ENCODE results near the gene ZSWIM5.
"Not testable (repeated sequence)": the region's sequence is repeated elsewhere in the genome, so short reads cannot be mapped to it uniquely, and the experiment has no call there.

The ZSWIM5 gene

DNA sequence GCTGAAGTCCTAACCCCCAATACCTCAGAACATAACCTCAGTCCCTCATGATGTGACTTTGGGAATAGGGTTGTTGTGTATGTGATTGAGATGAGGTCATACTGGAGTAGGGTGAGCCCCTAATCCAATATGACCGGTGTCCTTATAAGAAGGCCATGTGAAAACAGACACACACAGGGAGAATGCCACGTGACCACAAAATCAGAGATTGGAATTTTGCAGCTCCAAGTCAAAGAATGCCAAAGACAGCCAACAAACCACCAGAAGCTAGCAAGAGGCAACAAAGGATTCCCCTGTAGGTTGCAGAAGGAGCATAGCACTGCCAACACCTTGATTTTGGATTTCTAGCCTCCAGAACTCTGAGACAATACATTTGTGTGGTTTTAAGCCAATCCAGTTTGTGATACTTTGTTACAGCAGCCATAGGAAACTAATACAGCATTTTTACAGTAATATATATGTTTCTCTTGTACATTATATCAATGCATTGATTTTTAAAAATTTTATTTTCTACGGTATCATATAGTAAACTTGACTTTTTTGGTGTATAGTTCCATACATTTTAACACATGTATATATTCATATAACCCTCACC lies 5.4 kb downstream of the ZSWIM5 start:
- no peak for DNase-seq (ENCODE audit: low spot score)

DNA sequence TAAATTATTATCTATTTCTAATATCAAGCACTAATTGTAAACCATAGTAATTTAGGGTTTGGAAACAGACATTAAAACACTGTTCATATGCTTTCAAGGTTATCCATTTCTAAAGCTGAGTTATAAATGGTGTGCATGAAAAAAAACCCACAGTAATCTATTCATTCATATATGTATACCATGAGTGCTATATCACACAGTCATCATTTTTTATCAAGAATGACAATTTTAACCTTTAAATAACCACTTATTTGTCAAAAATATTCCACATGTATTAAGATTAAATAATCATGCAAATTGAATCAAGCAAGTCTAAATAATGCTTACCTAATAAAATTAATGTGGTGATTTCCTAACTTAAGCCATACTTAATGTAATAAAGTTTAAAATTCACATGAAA lies 6.0 kb downstream of the ZSWIM5 start:
- no peak for DNase-seq (ENCODE audit: low spot score)

DNA sequence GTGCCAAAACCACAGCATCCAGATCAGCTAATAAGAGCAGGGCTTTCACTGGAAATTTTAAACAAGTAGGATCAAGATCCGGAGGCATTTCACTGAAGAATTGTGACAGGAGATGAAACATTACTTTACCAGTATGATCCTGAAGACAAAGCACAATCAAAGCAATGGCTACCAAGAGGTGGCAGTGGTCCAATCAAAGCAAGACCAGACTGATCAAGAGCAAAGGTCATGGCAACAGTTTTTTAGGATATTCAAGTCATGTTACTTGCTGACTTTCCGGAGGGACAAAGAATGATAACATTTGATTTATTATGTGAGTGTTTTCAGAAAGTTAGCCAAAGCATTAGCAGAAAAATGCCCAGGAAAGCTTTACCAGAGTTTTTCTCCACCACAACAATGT lies 8.2 kb downstream of the ZSWIM5 start:
- DNase-seq (ENCODE audit: low spot score): no peak

DNA sequence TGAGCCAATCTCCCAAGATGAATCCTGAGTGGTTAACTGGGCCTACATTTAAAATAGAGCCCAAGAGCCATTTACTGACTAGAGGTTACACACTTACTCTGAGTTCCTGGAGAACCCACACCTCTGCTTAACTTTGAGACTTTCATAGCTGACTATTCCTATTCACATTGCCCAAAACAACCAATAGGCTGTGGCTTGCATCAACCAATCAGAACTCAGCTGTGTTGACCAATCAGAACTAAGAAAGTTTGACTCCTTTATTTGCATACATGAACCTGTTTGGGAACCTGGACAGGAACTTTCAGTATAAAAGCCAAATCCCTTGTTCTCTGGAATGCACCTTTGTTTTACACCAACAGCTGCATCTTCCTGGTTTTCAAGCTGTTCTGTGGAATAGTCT lies 9.5 kb downstream of the ZSWIM5 start:
- DNase-seq (ENCODE audit: low spot score): no peak

DNA sequence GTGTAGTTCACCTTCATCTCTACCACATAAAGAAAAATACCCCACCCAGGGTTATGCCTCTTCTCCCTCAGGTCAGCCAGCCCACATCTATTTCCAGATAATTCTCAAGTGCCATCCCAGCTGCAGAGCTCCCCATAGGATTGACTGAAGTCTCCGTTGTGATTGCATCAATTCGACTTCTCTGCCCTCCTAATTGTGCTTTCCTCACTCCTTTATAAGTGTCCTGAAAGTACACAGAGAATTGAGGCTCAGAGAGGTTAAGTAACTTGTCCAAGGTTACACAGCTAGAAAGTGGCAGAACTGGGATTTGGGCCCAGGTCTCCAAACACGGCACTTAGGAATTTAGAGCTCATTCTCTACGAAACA lies 15.0 kb downstream of the ZSWIM5 start:
- DNase-seq (ENCODE audit: low spot score): no peak

DNA sequence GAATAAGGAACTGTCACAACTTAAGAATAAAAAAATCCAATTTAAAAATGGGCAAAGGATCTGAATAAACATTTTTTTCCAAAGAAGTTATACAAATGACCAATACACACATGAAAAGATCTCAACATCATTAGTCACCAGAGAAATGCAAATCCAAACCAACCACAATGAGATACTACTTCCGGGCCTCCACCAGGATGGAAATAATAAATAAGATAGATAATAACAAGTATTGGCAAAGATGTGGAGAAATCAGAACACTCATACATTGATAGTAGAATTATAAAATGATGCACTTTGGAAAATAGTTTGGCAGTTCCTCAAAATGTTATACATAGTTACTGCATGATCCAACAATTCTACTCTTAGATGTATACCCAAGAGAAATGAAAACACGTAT lies 18.7 kb downstream of the ZSWIM5 start:
- DNase-seq (ENCODE audit: low spot score): no peak

DNA sequence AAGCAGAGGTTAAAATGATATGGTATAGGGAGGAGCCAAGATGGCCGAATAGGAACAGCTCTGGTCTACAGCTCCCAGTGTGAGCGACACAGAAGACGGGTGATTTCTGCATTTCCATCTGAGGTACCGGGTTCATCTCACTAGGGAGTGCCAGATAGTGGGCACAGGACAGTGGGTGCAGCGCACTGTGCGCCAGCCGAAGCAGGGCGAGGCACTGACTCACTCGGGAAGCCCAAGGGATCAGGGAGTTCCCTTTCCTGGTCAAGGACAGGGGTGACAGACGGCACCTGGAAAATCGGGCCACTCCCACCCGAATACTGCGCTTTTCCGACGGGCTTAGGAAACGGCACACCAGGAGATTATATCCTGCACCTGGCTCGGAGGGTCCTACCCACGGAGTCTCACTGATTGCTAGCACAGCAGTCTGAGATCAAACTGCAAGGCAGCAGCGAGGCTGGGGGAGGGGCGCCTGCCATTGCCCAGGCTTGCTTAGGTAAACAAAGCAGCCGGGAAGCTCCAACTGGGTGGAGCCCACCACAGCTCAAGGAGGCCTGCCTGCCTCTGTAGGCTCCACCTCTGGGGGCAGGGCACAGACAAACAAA lies 26.4 kb downstream of the ZSWIM5 start:
- DNase-seq (ENCODE audit: low spot score): not testable (repeated sequence)

DNA sequence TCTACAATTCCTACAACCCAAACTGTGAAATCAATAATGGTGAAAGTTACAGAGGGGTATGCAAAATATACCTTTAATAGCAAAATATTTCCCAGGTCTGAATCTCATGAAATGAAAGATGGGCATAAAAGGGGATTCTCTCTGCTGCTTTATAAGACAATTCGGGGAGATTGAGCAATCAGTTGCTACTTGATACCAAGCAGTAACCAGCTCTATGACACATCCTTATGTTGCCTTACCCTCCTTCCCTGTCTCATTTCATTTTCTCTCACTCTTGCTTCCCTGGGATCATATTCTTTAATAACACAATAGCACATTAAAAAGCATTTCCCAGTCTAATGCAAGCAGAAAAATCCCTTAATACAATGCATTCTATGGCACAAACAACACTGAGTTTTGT lies 29.0 kb downstream of the ZSWIM5 start:
- no peak for DNase-seq (ENCODE audit: low spot score)

DNA sequence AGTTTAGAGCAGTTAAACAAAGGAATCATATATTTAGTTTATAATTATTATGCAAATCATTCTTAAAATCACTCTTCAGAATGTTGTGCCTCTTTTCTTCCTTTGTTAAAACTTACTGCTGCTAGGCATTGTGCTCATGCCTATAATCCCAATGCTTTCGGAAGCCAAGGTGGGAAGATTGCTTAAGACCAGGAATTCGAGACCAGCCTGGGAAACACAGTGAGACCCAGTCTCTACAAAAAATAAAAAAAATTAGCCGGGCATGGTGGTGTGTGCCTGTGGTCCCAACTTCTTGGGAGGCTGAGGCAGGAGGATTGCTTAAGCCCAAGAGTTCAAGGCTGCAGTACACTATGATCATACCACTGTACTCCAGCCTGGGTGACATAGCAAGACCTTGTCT lies 33.6 kb downstream of the ZSWIM5 start:
- no peak for DNase-seq (ENCODE audit: low spot score)

DNA sequence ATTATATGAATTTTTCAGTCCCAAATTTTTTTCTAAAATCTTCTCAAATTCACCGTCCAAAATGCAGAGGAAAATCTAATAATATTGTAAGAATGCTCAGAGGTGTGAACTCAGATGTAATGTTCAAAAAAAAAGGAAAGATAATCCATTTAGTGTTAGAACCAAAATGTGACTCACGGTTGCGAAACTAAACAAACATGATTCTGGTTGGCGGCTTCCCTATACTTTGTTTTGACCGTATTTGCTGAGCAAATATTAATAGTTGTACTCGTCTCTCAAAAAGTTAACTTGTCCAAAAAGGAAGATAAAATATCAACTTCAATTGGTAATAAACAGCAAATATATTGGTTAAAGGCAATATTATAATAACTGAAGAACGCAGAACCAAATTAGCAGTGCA lies 34.4 kb downstream of the ZSWIM5 start:
- DNase-seq (ENCODE audit: low spot score): no peak

DNA sequence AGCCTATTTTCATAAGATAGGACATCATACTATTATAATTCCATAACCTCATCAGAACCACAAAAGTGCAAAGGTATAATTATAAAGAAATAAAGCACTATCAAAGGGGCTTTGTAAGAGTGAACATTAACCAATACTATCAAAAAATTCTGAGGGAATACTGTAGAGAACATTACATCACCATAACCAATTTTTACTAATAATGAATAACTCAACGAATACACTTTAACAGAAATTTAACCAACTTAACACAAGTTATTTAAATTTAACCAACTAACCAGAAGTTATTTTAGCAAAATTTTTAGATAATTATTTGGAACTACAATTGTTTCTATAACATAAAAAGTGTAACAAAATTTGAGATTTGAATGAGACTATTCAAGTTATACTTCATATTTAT lies 34.8 kb downstream of the ZSWIM5 start:
- DNase-seq (ENCODE audit: low spot score): no peak

DNA sequence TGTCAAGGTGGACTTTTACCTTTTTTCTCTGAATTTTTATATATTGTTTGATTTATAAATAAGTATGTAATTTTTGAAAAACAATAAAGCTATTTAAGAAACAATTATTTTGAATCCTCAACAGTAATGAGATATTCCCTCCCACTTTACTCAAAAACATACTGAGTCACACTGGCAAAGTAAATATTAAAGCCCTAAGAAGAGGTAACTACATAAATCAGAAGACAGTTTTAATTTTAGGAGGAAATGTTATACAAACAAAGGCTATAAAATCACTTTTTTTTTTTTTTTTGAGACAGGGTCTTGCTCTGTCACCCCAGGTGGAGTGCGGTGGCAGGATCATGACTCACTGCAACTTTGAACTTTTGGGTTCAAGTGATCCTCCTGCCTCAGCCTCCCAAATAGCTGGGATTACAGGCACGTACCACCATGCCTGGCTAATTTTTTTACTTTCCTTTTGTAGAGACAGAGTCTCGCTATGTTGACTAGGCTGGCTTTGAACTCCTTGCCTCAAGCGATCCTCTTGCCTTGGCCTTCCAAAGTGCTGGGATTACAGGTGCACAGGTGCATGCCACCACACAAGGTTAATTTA lies 36.2 kb downstream of the ZSWIM5 start:
- DNase-seq (ENCODE audit: low spot score): no peak

DNA sequence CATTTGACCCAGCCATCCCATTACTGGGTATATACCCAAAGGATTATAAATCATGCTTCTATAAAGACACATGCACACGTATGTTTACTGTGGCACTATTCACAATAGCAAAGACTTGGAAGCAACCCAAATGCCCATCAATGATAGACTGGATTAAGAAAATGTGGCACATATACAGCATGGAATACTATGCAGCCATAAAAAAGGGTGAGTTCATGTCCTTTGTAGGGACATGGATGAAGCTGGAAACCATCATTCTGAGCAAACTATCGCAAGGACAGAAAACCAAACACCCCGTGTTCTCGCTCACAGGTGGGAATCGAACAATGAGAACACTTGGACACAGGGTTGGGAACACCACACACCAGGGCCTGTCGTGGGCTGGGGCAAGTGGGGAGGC lies 38.5 kb downstream of the ZSWIM5 start:
- not testable (repeated sequence) for DNase-seq (ENCODE audit: low spot score)

DNA sequence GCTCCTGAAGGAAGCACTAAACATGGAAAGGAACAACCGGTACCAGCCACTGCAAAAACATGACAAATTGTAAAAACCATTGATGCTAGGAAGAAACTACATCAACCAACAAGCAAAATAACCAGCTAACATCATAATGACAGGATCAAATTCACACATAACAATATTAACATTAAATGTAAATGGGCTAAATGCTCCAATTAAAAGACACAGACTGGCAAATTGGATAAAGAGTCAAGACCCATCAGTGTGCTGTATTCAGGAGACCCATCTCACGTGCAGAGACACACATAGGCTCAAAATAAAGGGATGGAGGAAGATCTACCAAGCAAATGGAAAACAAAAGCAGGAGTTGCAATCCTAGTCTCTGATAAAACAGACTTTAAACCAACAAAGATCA lies 42.1 kb downstream of the ZSWIM5 start:
- not testable (repeated sequence) for DNase-seq (ENCODE audit: low spot score)

DNA sequence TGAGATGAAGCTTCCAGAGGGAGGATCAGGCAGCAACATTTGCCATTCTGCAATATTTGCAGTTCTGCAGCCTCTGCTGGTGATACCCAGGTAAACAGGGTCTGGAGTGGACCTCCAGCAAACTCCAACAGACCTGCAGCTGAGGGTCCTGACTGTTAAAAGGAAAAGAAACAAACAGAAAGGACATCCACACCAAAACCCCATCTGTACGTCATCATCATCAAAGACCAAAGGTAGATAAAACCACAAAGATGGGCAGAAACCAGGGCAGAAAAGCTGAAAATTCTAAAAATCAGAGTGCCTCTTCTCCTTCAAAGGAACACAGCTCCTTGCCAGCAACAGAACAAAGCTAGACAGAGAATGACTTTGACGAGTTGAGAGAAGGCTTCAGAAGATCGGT lies 43.3 kb downstream of the ZSWIM5 start:
- DNase-seq (ENCODE audit: low spot score): not testable (repeated sequence)

DNA sequence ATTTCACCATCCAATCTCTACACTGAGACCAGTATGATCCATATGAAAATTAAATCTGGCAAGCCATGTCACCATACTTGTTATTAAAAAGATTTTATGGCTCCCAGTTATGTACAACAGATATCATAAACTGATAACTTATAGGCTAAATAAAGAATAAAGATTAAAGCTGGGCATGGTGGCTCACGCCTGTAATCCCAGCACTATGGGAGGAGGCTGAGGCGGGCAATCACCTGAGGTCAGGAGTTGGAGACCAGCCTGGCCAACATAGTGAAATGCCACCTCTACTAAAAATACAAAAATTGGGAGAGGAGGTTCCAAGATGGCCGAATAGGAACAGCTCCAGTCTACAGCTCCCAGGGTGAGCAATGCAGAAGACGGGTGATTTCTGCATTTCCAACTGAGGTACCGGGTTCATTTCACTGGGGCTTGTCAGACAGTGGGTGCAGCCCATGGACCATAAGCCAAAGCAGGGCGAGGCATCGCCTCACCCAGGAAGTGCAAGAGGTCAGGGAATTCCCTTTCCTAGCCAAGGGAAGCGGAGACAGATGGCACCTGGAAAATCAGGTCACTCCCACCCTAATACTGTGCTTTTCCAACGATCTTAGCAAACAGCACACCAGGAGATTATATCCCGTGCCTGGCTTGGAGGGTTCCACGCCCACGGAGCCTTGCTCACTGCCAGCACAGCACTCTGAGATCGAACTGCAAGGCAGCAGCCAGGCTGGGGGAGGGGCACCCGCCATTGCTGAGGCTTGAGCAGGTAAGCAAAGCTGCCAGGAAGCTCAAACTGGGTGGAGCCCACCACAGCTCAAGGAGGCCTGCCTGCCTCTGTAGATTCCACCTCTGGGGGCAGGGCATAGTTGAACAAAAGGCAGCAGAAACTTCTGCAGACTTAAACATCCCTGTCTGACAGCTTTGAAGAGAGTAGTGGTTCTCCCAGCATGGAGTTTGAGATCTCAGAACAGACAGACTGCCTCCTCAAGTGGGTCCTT lies 44.1 kb downstream of the ZSWIM5 start:
- not testable (repeated sequence) for DNase-seq (ENCODE audit: low spot score)

DNA sequence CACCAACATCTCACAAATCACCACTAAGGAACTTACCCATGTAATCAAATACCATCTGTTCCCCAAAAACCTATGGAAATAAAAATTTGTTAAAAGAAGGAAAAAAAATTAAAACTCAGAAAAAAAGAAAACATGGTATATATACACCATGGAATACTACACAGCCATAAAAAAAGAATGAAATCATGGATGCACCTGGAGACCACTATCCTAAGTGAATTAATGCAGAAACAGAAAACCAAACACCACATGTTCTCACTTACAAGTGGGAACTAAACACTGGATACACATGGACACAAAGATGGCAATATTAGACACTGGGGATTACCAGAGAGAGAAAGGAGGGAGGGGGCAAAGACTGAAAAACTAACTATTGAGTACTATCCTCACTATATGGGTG lies 50.4 kb downstream of the ZSWIM5 start:
- no peak for DNase-seq (ENCODE audit: low spot score)

DNA sequence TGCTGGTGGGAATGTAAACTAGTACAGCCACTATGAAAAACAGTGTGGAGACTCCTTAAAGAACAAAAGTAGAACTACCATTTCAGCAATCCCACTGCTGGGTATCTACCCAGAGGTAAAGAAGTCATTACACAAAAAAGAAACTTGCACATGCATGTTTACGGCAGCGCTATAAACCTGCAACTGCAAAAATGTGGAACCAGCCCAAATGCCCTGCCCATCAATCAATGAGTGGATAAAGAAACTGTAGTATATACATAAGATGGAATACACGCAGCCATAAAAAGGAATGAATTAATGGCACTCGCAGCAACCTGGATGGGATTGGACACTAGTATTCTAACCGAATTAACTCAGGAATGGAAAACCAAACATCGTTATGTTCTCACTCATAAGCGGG lies 51.0 kb downstream of the ZSWIM5 start:
- no peak for DNase-seq (ENCODE audit: low spot score)

DNA sequence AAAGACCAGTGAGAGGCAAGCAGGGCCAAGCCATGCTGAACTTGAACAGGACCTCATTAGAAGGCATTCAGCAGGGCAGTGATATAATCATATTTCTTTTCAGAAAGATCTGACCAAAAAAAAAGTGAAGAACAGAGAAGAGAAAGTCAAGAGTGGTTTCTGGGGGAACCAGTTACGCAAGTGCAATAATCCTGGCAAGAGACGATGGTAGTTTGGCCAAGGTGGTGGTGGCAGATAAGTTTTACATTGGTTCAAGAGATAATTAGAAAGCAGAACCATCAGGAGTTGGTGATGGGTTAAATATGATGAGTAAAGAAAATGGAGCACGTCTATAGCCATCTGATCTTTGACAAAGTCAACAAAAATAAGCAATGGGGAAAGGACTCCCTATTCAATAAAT lies 54.3 kb downstream of the ZSWIM5 start:
- DNase-seq (ENCODE audit: low spot score): no peak

DNA sequence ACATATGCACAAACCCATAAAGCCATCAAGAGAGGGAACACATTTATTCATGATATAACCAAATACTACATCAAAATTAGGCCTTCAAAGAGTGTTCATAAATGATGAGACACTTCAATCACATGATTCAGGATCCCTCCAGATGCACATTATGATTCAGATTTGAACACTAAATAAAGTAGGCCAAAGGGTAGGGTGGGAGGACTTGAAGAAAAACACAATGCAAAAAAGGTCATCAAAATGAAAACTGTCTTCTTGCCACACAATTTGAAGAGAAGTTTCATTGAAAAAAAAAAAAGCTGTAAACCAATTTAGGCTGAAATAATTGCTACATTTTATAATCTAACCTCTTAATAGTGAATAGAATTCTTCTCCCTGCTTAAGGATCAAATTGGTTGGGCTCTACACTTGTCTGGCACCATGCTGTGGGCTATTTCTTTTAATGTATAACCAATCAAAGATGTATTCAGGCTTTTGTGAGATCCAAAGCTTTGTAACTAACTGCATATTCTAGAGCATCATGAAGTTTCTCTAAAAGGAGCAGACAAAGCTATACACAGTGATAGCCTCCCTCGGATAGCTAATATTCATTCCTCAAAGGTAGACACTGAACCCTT lies 58.1 kb downstream of the ZSWIM5 start:
- DNase-seq (ENCODE audit: low spot score): no peak

DNA sequence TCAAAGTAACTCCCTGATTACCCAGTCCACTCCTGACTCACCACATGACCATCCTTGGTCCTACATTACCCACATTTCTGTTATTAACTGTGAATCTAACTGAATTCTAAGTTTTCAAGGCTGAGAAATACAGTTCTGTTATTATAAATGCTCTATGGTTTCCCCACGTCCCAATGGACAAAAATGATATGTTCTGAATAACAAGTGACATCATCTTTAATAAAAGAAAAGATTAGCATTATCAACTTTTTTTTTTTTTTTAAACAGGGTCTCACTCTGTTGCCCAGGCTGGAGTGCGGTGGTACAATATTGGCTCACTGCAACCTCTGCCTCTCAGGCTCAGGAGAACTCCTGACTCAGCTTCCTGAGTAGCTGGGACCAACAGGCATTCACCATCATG lies 59.6 kb downstream of the ZSWIM5 start:
- no peak for DNase-seq (ENCODE audit: low spot score)

DNA sequence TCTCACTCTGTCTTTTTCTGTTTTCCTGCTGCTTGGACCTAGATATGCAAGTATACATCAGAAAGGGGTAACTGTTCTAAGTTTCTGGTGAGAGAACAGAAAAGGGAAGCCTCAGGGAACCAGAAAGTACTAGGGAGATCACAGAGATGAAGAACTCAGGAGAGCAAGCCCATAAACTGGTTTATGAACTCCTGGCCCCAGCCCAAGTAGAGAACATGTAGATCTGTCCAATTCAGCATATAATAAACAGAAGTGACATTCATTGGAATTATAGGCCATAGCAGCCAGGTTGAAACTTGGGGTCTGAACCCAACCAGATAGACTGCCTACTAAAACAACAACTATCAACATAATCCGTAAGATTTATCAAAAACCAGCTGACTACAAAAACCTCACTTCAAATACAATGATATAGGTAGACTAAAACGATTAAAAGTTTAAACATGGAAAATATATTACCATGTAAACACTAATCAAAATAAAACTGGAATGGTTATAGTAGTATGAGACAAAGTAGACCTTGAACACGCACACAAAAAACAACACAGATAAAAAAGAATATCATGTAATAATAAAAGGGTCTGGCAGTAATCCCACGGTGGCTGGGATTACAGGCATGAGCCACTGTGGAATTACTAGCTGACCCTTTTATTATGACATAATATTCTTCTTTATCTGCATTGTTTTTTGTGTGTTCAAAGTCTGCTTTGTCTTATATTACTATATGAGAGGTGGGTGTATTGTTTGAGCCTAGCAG lies 65.0 kb downstream of the ZSWIM5 start:
- DNase-seq (ENCODE audit: low spot score): no peak

Measured in CD4-positive, alpha-beta T cell treated with Interleukin-15 for 4 hours (primary cell).